NCI-H2081 treated with DMSO at 0.1 percent for 48 hours (cell line): ENCODE results near the gene HNF4A.

Source experiments
- DNase-seq: peaks from one replicate; lab custom pipeline; 2025; lab: John Stamatoyannopoulos, UW

The HNF4A gene

GRCh38 chr20:44445742-44446710 lies 90.5 kb downstream of the HNF4A start:
- DNase-seq: no peak

DNA sequence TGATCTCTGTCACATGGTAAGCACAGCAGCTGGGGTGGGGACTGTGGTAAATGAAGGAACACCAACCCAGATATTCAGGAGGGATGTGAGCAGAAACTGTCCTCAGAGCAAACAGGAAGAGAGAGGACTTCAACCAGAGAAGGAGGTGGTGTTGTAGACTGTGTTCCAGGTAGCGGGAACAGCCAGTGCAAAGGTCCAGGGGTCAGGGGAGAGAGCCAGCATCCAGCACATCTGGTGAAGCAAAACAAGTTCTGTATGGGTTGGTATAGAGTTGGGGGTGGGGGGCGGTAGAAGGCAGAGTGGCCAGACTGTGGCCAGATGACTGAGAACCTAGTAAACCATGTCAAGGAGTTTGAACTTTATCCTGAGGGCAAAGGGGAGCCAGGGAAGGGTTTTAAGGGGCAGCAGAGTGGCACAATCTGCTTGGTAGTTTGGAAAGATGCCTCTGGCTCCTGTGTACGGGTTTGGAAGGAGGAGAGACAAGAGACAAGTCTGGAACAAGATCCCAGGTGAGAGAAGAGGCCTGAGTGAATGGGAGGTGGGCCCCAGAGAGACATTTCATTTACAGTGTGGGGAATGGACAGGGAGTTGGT lies 92.4 kb downstream of the HNF4A start:
- DNase-seq: no peak

- no peak for DNase-seq
These were observed 93.5 kb downstream of the HNF4A start for GRCh38 chr20:44448753-44449546.

- DNase-seq: no peak
These were observed 94.4 kb downstream of the HNF4A start for GRCh38 chr20:44449864-44450263.

- DNase-seq: no peak
These were observed 94.9 kb downstream of the HNF4A start for GRCh38 chr20:44450281-44450889.

DNA sequence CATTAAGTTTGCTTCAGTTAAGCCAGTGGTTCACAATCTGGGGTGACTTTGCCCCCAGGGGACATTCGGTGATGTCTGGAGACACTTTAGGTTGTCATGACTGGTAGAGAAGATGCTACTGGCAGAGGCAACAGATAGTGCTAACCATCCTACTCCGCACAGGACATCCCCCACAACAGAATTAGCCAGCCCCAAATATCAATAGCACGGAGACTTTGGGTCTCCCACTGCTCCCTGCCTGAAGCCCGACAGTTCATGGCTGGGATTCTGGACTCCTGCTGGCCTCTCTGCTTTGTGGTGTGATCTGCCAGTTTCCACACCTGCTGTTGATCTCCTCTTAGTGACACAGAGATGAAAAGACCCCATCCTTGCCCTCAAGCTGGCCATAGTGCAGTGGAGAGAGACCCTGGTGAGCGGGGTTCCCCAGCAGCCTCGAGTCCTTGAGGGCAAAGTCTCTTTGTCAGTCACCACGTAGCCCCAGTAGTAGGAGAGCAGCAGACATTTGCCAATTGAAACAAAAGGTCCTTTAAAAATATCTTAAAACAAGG lies 95.5 kb downstream of the HNF4A start:
- DNase-seq: no peak

DNA sequence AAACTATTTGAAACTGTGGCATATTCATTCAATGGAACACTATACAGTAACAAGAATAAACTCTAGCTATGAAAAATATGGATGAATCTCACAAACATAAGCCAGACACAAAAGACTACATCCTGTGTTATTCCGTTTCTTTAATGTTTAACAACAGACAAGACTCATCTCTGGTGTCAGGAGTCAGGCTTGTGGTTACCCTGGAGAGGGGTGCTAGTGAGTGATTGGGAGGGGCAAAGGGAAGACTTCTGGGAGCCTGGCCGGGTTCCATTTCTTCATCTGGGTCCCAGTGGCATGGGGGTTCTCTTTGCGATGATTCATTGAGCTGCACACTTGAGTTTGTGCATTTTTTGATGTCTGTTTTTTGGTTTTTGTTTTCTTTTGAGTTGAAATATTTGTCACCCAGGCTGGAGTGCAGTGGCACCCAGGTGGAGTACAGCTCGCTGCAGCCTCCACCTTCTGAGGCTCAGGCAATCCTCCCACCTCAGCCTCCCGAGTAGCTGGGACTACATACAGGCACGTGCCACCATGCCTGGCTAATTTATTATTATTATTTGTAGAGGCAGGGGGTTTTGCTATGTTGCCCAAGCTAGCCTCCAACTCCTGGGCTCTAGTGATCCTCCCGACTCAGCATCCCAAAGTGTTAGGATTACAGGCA lies 98.9 kb downstream of the HNF4A start:
- no peak for DNase-seq

GRCh38 chr20:44455126-44455525 lies 99.6 kb downstream of the HNF4A start:
- DNase-seq: no peak

GRCh38 chr20:44456611-44457010 lies 101.1 kb downstream of the HNF4A start:
- DNase-seq: no peak

- DNase-seq: no peak
These were observed 101.5 kb downstream of the HNF4A start for GRCh38 chr20:44457016-44457415.

DNA sequence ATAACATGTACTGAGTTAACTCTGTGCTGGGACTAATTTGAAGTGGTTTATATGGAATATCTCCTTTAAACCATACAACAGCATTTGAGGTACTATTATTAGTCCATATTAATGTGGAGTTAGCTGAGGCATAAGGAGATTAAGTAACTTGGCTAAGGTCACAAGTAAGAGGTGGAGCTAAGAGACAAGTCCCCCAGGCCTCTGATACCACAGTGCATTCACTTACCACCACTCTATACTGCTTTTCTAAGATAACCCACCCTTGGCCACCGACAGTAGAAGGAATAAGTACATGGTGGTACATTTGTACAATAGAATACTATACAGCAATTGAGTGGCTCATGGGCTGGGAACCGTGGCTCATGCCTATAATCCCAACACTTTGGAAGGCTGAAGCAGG lies 103.8 kb downstream of the HNF4A start:
- no peak for DNase-seq

GRCh38 chr20:44460795-44461141 lies 105.3 kb downstream of the HNF4A start:
- peak; percentile 38 for DNase-seq

GRCh38 chr20:44461142-44461802 lies 105.8 kb downstream of the HNF4A start:
- DNase-seq: no peak

GRCh38 chr20:44461803-44462174 lies 106.3 kb downstream of the HNF4A start:
- DNase-seq: no peak

- DNase-seq: no peak
These were observed 108.0 kb downstream of the HNF4A start for GRCh38 chr20:44463466-44463865.

DNA sequence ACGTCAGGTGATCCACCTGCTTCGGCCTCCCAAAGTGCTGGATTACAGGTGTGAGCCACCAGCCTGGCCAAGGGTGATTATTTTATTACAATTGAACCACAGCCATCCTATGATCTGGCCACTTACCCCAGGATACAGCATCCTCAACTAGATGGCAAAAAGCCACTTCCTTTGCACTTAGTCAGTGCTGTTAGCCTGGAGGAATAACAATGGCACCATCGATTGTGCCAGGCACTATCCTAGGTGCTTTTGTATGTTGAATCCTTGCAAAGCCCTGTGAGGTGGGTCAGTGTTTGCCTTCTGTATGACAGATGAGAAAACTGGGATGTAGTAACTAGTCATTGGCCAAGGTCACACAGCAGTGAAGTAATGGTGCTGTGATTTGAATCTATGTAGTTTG lies 109.0 kb downstream of the HNF4A start:
- no peak for DNase-seq

DNA sequence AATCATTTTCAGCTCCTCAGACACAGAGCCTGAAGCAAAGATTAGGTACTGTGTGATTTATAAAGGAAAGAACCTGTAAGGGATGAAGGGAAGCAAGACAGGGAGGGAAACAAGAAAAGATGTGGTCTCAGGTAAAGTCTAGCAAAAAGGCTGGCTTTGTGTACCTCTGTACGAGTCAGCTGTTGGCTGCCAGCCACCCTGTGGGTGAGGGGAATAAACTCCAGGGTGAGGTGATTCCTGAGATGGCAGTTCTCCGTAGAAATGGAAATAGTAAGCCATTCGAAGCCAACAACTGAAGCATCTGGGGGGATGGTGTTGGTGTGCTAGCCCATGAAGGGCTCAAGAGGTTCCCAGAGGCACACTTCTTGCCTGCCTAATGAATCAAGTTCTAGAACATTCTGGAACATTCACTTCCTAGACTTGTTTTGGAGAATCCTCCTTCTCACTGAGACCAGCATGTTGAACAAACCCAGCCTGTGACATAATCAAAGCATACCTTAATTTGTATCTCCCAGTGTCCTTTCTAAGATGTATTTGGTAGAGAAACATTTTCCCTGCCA lies 109.6 kb downstream of the HNF4A start:
- no peak for DNase-seq

DNA sequence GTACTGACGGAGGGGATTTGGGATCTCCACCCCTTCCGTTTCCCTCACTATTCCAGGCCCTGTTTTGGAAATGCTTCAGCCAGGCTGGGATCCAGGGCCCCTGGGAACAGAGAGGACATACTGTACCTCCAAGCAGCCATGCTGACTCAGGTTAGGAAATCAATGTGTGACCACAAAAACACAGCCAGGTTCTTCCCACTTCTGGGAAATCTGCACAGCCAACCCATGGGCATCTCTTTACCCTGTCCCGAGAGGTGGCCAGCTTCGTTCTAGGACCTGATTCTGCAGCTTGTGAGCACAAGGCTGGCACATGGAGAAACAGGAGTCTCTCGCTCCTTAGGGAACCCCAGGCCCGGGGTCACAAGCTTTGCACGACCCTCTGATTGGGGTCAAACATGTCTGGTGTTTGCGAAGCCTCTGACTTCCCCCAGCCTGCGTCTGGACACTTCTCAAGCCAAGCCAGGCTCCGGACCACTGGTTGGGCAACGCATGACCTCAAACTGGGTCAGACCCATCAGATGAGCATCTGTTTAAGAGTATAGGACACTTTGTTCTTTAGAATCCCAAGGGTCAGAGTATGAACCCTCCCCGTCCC lies 111.9 kb downstream of the HNF4A start:
- DNase-seq: no peak

DNA sequence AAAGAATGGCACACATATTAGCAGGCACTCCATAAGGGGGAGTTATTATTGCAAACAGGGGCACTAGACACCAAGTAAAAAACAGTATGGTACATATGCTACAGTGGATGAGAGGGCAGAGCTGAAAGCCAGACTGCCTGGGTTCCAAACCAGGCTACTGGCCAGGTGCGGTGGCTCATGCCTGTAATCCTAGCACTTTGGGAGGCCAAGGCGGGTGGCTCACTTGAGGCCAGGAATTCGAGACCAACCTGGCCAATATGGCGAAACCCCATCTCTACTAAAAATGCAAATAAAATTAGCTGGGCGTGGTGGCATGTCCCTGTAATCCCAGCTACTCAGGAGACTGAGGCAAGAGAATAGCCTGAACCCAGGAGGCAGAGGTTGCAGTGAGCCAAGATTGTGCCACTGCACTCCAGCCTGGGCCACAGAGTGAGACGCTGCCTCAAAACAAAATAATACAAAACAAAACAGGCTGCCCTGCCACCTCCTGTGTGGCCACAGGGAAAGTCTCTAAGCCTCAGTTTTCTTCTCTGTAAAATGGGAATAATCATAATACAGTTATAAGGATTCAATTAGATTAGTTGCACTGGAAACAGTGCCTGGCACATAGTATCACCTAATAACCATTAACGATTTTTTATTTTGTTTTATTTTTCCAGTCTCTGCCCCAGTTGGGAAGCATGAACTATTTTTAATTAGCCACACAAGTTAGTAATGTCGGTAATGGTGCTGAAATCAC lies 112.7 kb downstream of the HNF4A start:
- no peak for DNase-seq

DNA sequence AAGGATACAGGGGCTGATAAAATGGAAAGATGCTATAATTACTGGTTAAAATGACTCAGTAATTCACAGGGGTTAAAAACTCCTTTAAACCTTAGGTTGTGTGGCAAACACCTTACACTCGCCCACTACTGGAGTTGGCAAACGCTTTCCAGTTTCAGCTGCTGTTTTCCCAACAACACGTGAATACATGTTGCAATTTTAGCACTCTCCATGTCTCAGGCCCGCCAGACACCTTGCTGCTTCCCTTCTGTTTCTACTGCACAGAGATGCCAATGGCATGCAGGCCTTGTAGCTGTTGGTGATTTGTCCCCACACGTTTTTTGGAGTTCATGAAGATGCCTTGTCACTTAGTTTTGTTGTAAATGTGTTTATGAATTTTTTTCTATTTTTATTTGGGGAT lies 114.8 kb downstream of the HNF4A start:
- no peak for DNase-seq
